GM12878 (cell line): ENCODE data around the gene KCNH4. TPM values are rescaled to one million over a fixed set of nuclear protein-coding genes. Genes with fewer than 3 reads are reported as not detected.

Experiments used
- ATAC-seq: fragments of 200-7000 bp; cut with Tn5 transposase; 3 replicates; pipeline ENCODE4 v1.9.1; 2020; ENCODE audit warnings: mild to moderate bottlenecking, moderate library complexity
- BruUV-seq: library from RNA; stranded (reverse); fragments of 400-500 nt; replicated peaks from 2 replicates; lab custom pipeline; 2021; lab: Mats Ljungman, UMichigan
- CTCF ChIA-PET: fragments of 300-600 bp; sonication (Branson Sonifier 250); formaldehyde crosslinking; extraction: SDS; loops from one replicate; lab custom pipeline; 2021; ENCODE audit warnings: inconsistent platforms; lab: Yijun Ruan, JAX
- POLR2A ChIA-PET: fragments of 350-600 bp; formaldehyde crosslinking; extraction: SDS; loops from one replicate; lab custom pipeline; 2021; ENCODE audit warnings: inconsistent platforms; lab: Charles Lee
- RAD21 ChIA-PET: fragments of 300-600 bp; sonication (Branson Sonifier 250); formaldehyde crosslinking; loops from one replicate; lab custom pipeline; 2023; ENCODE audit warnings: antibody characterized with exemption; ENCODE audit not compliant: unreplicated experiment; lab: Charles Lee
- SMC1A ChIA-PET: fragments of 300-600 bp; sonication (Branson Sonifier 250); formaldehyde crosslinking; loops from one replicate; lab custom pipeline; 2023; ENCODE audit not compliant: unreplicated experiment, uncharacterized antibody; lab: Charles Lee
- DNase-seq: peaks from one replicate; pipeline ENCODE4 v3.0.0-alpha.2; 2011; ENCODE audit warnings: low read depth, low spot score
- FAIRE-seq: peaks from 3 replicates; lab custom pipeline; 2011; peaks lifted over from hg19 to GRCh38; lab: Jason Lieb, UNC
- H2AFZ ChIP-seq: 2 replicates; pipeline ENCODE4 v1.6.0; 2011; ENCODE audit warnings: low read depth, low read length, control low read depth; ENCODE audit not compliant: control insufficient read depth
- H3K27ac ChIP-seq: 2 replicates; pipeline ENCODE4 v1.5.1; 2011; ENCODE audit warnings: control low read depth; ENCODE audit not compliant: control insufficient read depth, insufficient read depth
- H3K27me3 ChIP-seq, 2 experiments: replicated peaks in 1 of 2; 2 replicates each; pipeline versions ENCODE4 v1.6.0 to v1.6.1; 2011; ENCODE audit warnings: low read length in 1 of 2; ENCODE audit not compliant: control insufficient read depth in 2 of 2, insufficient read depth in 2 of 2
- H3K36me3 ChIP-seq, 2 experiments: 2 replicates each; pipeline ENCODE4 v1.5.1; 2011; ENCODE audit warnings: low read length in 1 of 2; ENCODE audit not compliant: control insufficient read depth in 2 of 2, insufficient read depth in 2 of 2
- H3K4me1 ChIP-seq: 2 replicates; pipeline ENCODE4 v1.6.1; 2011; ENCODE audit warnings: mild to moderate bottlenecking, low read length, moderate library complexity, mixed read lengths; ENCODE audit not compliant: control insufficient read depth, insufficient read depth
- H3K4me2 ChIP-seq: 2 replicates; pipeline ENCODE4 v1.6.0; 2011; ENCODE audit warnings: control low read depth; ENCODE audit not compliant: control insufficient read depth, insufficient read depth
- H3K4me3 ChIP-seq: fragments of 200-600 bp; sonication (generic); 2 replicates; pipeline ENCODE4 v1.5.1; 2016
- H3K79me2 ChIP-seq: 2 replicates; pipeline ENCODE4 v1.6.0; 2011; ENCODE audit warnings: low read length; ENCODE audit not compliant: control insufficient read depth, insufficient read depth
- H3K9ac ChIP-seq: 2 replicates; pipeline ENCODE4 v1.8.0; 2011; ENCODE audit warnings: low read length, control low read depth, mixed read lengths; ENCODE audit not compliant: control insufficient read depth, insufficient read depth
- H3K9me3 ChIP-seq: replicated peaks from 3 replicates; pipeline ENCODE4 v1.5.1; 2011; ENCODE audit warnings: mild to moderate bottlenecking, low read length; ENCODE audit not compliant: control insufficient read depth, insufficient read depth
- H4K20me1 ChIP-seq: 2 replicates; pipeline ENCODE4 v1.6.0; 2011; ENCODE audit not compliant: control insufficient read depth, insufficient read depth
- BACH1 ChIP-seq: fragments of 450-650 bp; IDR thresholded peaks from 2 replicates; pipeline ENCODE4 v1.6.1; 2017; ENCODE audit warnings: mild to moderate bottlenecking, borderline replicate concordance
- BHLHE40 ChIP-seq, 2 experiments: fragments of 450-650 bp in 1 of 2; IDR thresholded peaks; 2 replicates each; pipeline ENCODE4 v1.6.1; 2011 to 2017; ENCODE audit warnings: low read depth in 2 of 2, borderline replicate concordance in 1 of 2, improper control_type of control experiment in 1 of 2, low read length in 1 of 2, mild to moderate bottlenecking in 1 of 2
- EED ChIP-seq: sonication (generic); IDR thresholded peaks from 2 replicates; pipeline ENCODE4 v1.6.1; 2016; ENCODE audit warnings: antibody characterized with exemption, low read depth
- HDAC6 ChIP-seq: fragments of 200-600 bp; sonication (generic); IDR thresholded peaks from one replicate; pipeline ENCODE4 v1.8.0; 2017; ENCODE audit warnings: antibody characterized with exemption; ENCODE audit not compliant: unreplicated experiment
- MTA2 ChIP-seq: fragments of 450-650 bp; IDR thresholded peaks from 2 replicates; pipeline ENCODE4 v1.6.1; 2016; ENCODE audit warnings: low read depth, mild to moderate bottlenecking, moderate library complexity
- MYB ChIP-seq: fragments of 150-350 bp; IDR thresholded peaks from 2 replicates; pipeline ENCODE4 v1.6.1; 2014; ENCODE audit warnings: mild to moderate bottlenecking, low read depth, low read length, borderline replicate concordance
- SMAD5 ChIP-seq: IDR thresholded peaks from 2 replicates; pipeline ENCODE4 v1.6.1; 2016; ENCODE audit warnings: antibody characterized with exemption, low read depth
- WGBS: methylation state at CpG from one replicate; pipeline ENCODE4 v1.1.6; 2016; ENCODE audit warnings: low lambda C conversion rate; ENCODE audit not compliant: insufficient replicate concordance, insufficient coverage; ENCODE audit errors: missing lambda C conversion rate; 5-methylcytosine and 5-hydroxymethylcytosine counted together
- in situ Hi-C: fragments of 300-500 bp; cut with MboI; formaldehyde crosslinking; loops from 9 replicates; pipeline ENCODE4 v1.14.3; 2018; ENCODE audit warnings: mixed read lengths
- intact Hi-C: fragments of 100-400 bp; cut with micrococcal nuclease; formaldehyde crosslinking; loops from one replicate; pipeline ENCODE4 v1.14.2; 2022; ENCODE audit not compliant: unreplicated experiment
- polyA plus RNA-seq, 11 experiments: library from polyadenylated mRNA; depleted of rRNA in 4 of 11; unstranded in 6 of 11; stranded (reverse) in 5 of 11; fragments of >200 nt; fragmentation: Nextera tagmentation in 4 of 11; fragmentation: Illumina TruSeq in 1 of 11; extraction: Ambion mirVana in 4 of 11; extraction: Trizol in 1 of 11; gene quantifications; 1 replicate in 1 of 11; 2 replicates in 10 of 11; pipeline versions ENCODE4 v1.2.1 to v1.2.3, GENCODE V29; 2011 to 2016; ENCODE audit warnings: inconsistent platforms in 2 of 11, missing spikeins in 2 of 11, low read depth in 1 of 11
- total RNA-seq, 4 experiments: library from RNA; depleted of rRNA in 3 of 4; stranded (reverse); fragments of >200 nt in 3 of 4; fragmentation: Illumina TruSeq in 1 of 4; extraction: Trizol in 1 of 4; gene quantifications; 2 replicates each; pipeline versions ENCODE4 v1.2.1 to v1.2.3, GENCODE V29; 2013 to 2021
- TF ChIP-seq, protein P1 (sequence below), 3 experiments: IDR thresholded peaks in 2 of 3; conservative IDR thresholded peaks in 1 of 3; 2 replicates each; pipeline ENCODE4 v1.5.1; 2011; ENCODE audit warnings: low read depth in 3 of 3, low read length in 3 of 3, mild to moderate bottlenecking in 3 of 3, control low read depth in 2 of 3, moderate library complexity in 2 of 3, inconsistent platforms in 1 of 3, mixed read lengths in 1 of 3; ENCODE audit not compliant: control insufficient read depth in 2 of 3, insufficient read depth in 1 of 3; ENCODE audit errors: extremely low read depth in 1 of 3
- TF ChIP-seq, protein P2 (sequence below): IDR thresholded peaks from 2 replicates; pipeline ENCODE4 v1.6.1; 2011; ENCODE audit warnings: borderline replicate concordance, low read depth, mild to moderate bottlenecking, moderate library complexity, low read length; ENCODE audit not compliant: insufficient read depth, poor library complexity, severe bottlenecking

The KCNH4 gene
- total and polyA plus RNA-seq, 10 of the 15 experiments (the other 5 are each of a cell fraction or from before 2014, with no cell fraction given), result 0.03 to 0.88 (median 0.10) TPM; not detected in 2

DNA sequence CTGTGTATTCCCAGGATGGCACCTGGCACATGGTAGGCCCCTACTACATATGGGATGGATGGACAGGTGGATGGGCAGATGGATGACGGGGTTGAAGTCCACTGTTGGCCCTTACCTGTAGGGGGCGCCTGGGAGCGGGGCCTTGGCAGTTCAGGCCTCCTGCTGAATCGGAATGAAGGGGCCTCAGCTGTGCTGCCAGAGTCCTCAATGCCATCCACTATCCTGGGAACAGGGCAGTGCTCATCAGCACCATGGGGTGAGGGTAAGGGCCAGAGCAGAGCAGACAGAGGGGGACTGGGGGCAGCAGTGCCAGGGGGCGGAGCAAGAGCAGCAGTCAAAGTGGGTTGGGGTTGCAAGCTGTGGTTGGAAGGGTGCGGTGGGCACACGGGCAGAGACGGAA lies 17.8 kb downstream of the KCNH4 start:
- H3K4me2 ChIP-seq, result no peak overlapping the region
- no peak overlapping the region for H2AFZ ChIP-seq
- ChIA-PET SMC1A (interaction anchor here (0.8 to 2.2 kb wide), 2 partner anchors 16 to 18 kb away, joined by 4 to 11 read pairs; partner anchors contain the start of gene KCNH4), POLR2A (no interaction called here), RAD21 (interaction anchor here (1.4 kb wide), 1 partner anchor 17 kb away, joined by 4 read pairs; the partner anchor contains the start of gene KCNH4), CTCF (interaction anchor here (1.0 to 3.6 kb wide), 3 partner anchors 9 to 42 kb away, joined by 5 to 33 read pairs (median 8); partner anchors contain the start of genes KAT2A and KCNH4)
- H3K27me3 ChIP-seq, result no peaks in the 10 kb centered on the region
- no peaks in the 10 kb centered on the region for H4K20me1 ChIP-seq
- DNase-seq, result no peak
- in situ Hi-C loops (no loop called here), intact Hi-C loops (no loop called here)
- peaks cover 9% of the 10 kb centered on the region for H3K4me1 ChIP-seq
- no peaks in the 10 kb centered on the region for H3K9me3 ChIP-seq
- BruUV-seq, result no TSS peak
- no peak overlapping the region for H3K4me3 ChIP-seq
- H3K79me2 ChIP-seq, result no peaks in the 10 kb centered on the region
- no peak overlapping the region for H3K9ac ChIP-seq
- TF ChIP-seq, protein P1, sequence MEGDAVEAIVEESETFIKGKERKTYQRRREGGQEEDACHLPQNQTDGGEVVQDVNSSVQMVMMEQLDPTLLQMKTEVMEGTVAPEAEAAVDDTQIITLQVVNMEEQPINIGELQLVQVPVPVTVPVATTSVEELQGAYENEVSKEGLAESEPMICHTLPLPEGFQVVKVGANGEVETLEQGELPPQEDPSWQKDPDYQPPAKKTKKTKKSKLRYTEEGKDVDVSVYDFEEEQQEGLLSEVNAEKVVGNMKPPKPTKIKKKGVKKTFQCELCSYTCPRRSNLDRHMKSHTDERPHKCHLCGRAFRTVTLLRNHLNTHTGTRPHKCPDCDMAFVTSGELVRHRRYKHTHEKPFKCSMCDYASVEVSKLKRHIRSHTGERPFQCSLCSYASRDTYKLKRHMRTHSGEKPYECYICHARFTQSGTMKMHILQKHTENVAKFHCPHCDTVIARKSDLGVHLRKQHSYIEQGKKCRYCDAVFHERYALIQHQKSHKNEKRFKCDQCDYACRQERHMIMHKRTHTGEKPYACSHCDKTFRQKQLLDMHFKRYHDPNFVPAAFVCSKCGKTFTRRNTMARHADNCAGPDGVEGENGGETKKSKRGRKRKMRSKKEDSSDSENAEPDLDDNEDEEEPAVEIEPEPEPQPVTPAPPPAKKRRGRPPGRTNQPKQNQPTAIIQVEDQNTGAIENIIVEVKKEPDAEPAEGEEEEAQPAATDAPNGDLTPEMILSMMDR (IDR thresholded peaks at IDR 0.05 in 2 of 3, conservative IDR thresholded peaks at IDR 0.05 in 1 of 3; ENCODE audit: control insufficient read depth in 2 of 3, extremely low read depth in 1 of 3, insufficient read depth in 1 of 3, low read depth in 3 of 3, low read length in 3 of 3), result peak; percentile 24 to 66 (median 66); a peak in 5 of 6 replicates
- TF ChIP-seq SMAD5, result no peak
- WGBS, result 48% methylated on average over 8 of the region's 8 CpGs
- no peak for FAIRE-seq
- peak; percentile 67 for ATAC-seq
- H3K36me3 ChIP-seq, result no peaks in the 10 kb centered on the region
- H3K27ac ChIP-seq, result no peak overlapping the region

DNA sequence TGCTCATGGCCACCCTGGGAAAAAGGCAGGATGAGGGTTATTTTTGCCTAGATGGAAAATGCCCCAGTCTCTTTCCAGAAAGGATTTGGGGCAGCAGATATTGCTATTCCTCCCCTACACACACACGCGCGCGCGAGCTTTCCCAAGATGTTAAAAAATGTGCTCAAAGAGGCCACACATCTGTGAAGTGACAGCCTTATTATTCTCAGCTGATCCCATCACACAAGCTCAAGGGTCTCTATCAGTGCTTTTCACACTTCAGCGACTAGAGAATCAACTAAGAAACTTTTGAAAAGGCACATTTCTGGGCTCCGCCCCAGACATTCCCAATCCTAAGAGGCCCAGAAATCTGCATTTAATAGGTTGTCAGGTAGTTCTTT lies 20.4 kb downstream of the KCNH4 start:
- POLR2A ChIA-PET, result interaction anchor here (0.6 to 1.0 kb wide), 4 partner anchors 92 to 316 kb away, joined by 3 to 5 read pairs (median 5); no protein-coding TSS in a partner anchor
- BruUV-seq, result no TSS peak
- H3K4me1 ChIP-seq, result peaks cover 9% of the 10 kb centered on the region
- DNase-seq (no peak), ATAC-seq (no peak), FAIRE-seq (no peak)
- SMC1A ChIA-PET, result no interaction called here
- H3K27me3 ChIP-seq, result no peaks in the 10 kb centered on the region
- RAD21 ChIA-PET, result interaction anchor here (0.7 to 1.1 kb wide), 3 partner anchors 21 to 1680 kb away, joined by 3 to 7 read pairs (median 3); no protein-coding TSS in a partner anchor
- no peaks in the 10 kb centered on the region for H4K20me1 ChIP-seq
- H3K79me2 ChIP-seq, result no peaks in the 10 kb centered on the region
- no peak overlapping the region for H3K27ac ChIP-seq
- H3K36me3 ChIP-seq, result no peaks in the 10 kb centered on the region
- CTCF ChIA-PET, result interaction anchor here (0.6 to 1.0 kb wide), 3 partner anchors 18 to 246 kb away, joined by 3 read pairs; partner anchors contain the start of gene GHDC
- H3K4me2 ChIP-seq, result no peak overlapping the region
- no peak overlapping the region for H3K4me3 ChIP-seq
- H3K9me3 ChIP-seq, result no peaks in the 10 kb centered on the region
- intact Hi-C loops, result no loop called here
- no peak overlapping the region for H2AFZ ChIP-seq
- WGBS, result 95% methylated on average over 7 of the region's 7 CpGs
- H3K9ac ChIP-seq, result no peak overlapping the region
- in situ Hi-C loops, result no loop called here
- TF ChIP-seq SMAD5 (no peak), MYB (no peak), BACH1 (no peak), MTA2 (no peak), EED (no peak), BHLHE40 (IDR thresholded peaks at IDR 0.05; ENCODE audit: borderline replicate concordance in 1 of 2, low read depth in 2 of 2, low read length in 1 of 2) (no peak), HDAC6 (no peak)
- TF ChIP-seq, protein P2, sequence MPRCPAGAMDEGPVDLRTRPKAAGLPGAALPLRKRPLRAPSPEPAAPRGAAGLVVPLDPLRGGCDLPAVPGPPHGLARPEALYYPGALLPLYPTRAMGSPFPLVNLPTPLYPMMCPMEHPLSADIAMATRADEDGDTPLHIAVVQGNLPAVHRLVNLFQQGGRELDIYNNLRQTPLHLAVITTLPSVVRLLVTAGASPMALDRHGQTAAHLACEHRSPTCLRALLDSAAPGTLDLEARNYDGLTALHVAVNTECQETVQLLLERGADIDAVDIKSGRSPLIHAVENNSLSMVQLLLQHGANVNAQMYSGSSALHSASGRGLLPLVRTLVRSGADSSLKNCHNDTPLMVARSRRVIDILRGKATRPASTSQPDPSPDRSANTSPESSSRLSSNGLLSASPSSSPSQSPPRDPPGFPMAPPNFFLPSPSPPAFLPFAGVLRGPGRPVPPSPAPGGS, result no peak
